OCI-LY1 (cell line): ENCODE results near the gene PROC.
A peak's percentile ranks its signal among the peaks of the same experiment; 100 is the strongest.

ENCODE experiments used
- H2AFZ ChIP-seq: fragments of 200-600 bp; sonication (generic), shearing (Covaris generic); 2 replicates; pipeline ENCODE4 v1.6.0; 2014; ENCODE audit warnings: antibody characterized with exemption, mild to moderate bottlenecking, low read length
- H3F3A ChIP-seq: fragments of 200-600 bp; sonication (generic), shearing (Covaris generic); 2 replicates; pipeline ENCODE4 v1.6.0; 2014; ENCODE audit warnings: mild to moderate bottlenecking, antibody characterized with exemption, low read length, moderate library complexity; ENCODE audit not compliant: insufficient read depth
- H3K27ac ChIP-seq: fragments of 200-600 bp; sonication (generic); 2 replicates; pipeline ENCODE4 v1.5.1; 2014; ENCODE audit warnings: low read length, mixed run types, mild to moderate bottlenecking, low read depth; ENCODE audit not compliant: poor library complexity, severe bottlenecking
- H3K27me3 ChIP-seq: fragments of 200-600 bp; sonication (generic); 2 replicates; pipeline ENCODE4 v1.6.0; 2014; ENCODE audit warnings: antibody characterized with exemption, mild to moderate bottlenecking, low read length, moderate library complexity; ENCODE audit not compliant: insufficient read depth
- H3K36me3 ChIP-seq: fragments of 200-600 bp; sonication (generic); 2 replicates; pipeline ENCODE4 v1.6.1; 2014; ENCODE audit warnings: mild to moderate bottlenecking, antibody characterized with exemption, low read length, moderate library complexity, mixed read lengths; ENCODE audit not compliant: insufficient read depth
- H3K4me1 ChIP-seq: fragments of 200-600 bp; sonication (generic); 2 replicates; pipeline ENCODE4 v1.5.1; 2014; ENCODE audit warnings: mild to moderate bottlenecking, low read length, moderate library complexity; ENCODE audit not compliant: insufficient read depth, severe bottlenecking
- H3K4me2 ChIP-seq: fragments of 200-600 bp; sonication (generic), shearing (Covaris generic); 2 replicates; pipeline ENCODE4 v1.6.1; 2014; ENCODE audit warnings: low read length
- H3K4me3 ChIP-seq: fragments of 200-600 bp; sonication (generic); 2 replicates; pipeline ENCODE4 v1.5.1; 2014; ENCODE audit warnings: low read length, low read depth, mild to moderate bottlenecking, mixed read lengths; ENCODE audit not compliant: poor library complexity, severe bottlenecking
- H3K79me2 ChIP-seq: fragments of 200-600 bp; shearing (Covaris generic); 2 replicates; pipeline ENCODE4 v1.6.1; 2016; ENCODE audit warnings: mixed run types, low read length, mixed read lengths; ENCODE audit not compliant: insufficient read depth
- H3K9ac ChIP-seq: fragments of 200-600 bp; sonication (generic), shearing (Covaris generic); 2 replicates; pipeline ENCODE4 v1.6.1; 2014; ENCODE audit warnings: mild to moderate bottlenecking, low read length, mixed read lengths
- H3K9me2 ChIP-seq: fragments of 200-600 bp; sonication (generic), shearing (Covaris generic); 2 replicates; pipeline ENCODE4 v1.6.1; 2014; ENCODE audit warnings: low read depth, mild to moderate bottlenecking, low read length, mixed read lengths
- H3K9me3 ChIP-seq: fragments of 200-600 bp; shearing (Covaris generic); 2 replicates; pipeline ENCODE4 v1.6.1; 2014; ENCODE audit warnings: low read length, mixed read lengths
- H4K20me1 ChIP-seq: fragments of 200-600 bp; sonication (generic), shearing (Covaris generic); 2 replicates; pipeline ENCODE4 v1.6.0; 2016; ENCODE audit warnings: mild to moderate bottlenecking, low read length; ENCODE audit not compliant: insufficient read depth
- EZH2 ChIP-seq: fragments of 200-600 bp; sonication (generic), shearing (Covaris generic); IDR thresholded peaks from 2 replicates; pipeline ENCODE4 v1.8.0; 2017; ENCODE audit warnings: borderline replicate concordance, mixed run types, mild to moderate bottlenecking, antibody characterized with exemption, low read length, moderate library complexity, mixed read lengths
- TF ChIP-seq, protein P1 (sequence below): fragments of 200-600 bp; sonication (generic), shearing (Covaris generic); IDR thresholded peaks from 2 replicates; pipeline ENCODE4 v1.5.1; 2017; ENCODE audit warnings: mild to moderate bottlenecking, antibody characterized with exemption, low read length, moderate library complexity, mixed read lengths

The PROC gene

DNA sequence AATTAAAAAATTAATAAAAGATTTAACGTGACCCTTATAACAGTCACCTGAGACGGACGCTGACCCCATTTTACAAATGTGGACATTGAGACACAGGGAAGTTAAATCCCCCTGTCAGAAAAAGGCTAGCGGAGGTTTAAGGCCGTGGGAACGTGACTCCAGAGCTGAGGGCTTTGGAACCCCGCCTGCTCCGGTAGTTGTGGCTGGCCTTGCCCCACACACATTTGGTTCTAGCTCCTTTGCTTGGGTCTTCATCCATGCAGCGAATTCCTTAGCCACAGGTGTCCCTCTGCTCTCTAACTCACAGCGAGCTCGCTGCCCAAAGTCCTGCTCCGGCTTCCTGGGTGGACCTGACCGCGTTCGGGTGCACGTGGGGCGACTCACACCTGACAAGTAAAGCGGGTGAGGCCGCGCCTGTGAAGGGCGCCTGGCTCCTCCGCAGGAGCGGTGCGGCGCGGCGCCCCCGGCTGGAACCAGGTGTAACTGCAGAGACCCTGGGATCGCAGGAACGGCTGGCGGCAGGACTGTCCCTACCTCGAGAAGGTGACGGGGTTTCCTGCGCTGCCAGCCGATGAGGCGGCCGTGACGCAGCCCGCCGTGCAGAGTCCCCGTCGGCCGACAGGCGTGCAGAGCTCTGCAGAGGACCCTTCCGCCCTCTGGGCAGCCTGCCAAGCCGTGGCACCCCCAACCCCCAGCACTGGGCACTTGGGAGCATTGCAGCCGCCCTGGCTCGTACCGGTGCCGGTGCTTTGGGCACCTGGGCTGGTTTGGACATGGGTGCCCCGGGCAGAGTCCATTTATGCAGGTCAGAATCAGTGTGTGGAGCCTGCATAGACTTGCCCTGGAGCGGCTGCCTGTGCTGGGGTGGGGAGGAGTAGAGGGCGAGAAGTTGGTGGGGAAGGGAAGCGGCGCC is 2.4 kb upstream of the PROC start:
- Histone ChIP-seq H3K36me3 (no peaks in the 10 kb centered on the region; the same call in 1 of the 2 replicates), H3K79me2 (no peaks in the 10 kb centered on the region), H3K9me2 (no peaks in the 10 kb centered on the region), H3K27ac (no peak overlapping the region), H2AFZ (0 out of 2 replicates have a peak overlapping the region, but pooled peaks have one; percentile 18), H3K4me3 (peak overlapping the region; percentile 59), H4K20me1 (no peaks in the 10 kb centered on the region), H3K9ac (peak overlapping the region; percentile 42; the same call in 1 of the 2 replicates), H3K4me2 (peak overlapping the region; percentile 86), H3K27me3 (no peaks in the 10 kb centered on the region), H3K9me3 (peaks cover 5% of the 10 kb centered on the region), H3K4me1 (peaks cover 26% of the 10 kb centered on the region), H3F3A (no peaks in the 10 kb centered on the region)
- TF ChIP-seq, protein P1, sequence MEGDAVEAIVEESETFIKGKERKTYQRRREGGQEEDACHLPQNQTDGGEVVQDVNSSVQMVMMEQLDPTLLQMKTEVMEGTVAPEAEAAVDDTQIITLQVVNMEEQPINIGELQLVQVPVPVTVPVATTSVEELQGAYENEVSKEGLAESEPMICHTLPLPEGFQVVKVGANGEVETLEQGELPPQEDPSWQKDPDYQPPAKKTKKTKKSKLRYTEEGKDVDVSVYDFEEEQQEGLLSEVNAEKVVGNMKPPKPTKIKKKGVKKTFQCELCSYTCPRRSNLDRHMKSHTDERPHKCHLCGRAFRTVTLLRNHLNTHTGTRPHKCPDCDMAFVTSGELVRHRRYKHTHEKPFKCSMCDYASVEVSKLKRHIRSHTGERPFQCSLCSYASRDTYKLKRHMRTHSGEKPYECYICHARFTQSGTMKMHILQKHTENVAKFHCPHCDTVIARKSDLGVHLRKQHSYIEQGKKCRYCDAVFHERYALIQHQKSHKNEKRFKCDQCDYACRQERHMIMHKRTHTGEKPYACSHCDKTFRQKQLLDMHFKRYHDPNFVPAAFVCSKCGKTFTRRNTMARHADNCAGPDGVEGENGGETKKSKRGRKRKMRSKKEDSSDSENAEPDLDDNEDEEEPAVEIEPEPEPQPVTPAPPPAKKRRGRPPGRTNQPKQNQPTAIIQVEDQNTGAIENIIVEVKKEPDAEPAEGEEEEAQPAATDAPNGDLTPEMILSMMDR: peak; percentile 82
- no peak for TF ChIP-seq EZH2

DNA sequence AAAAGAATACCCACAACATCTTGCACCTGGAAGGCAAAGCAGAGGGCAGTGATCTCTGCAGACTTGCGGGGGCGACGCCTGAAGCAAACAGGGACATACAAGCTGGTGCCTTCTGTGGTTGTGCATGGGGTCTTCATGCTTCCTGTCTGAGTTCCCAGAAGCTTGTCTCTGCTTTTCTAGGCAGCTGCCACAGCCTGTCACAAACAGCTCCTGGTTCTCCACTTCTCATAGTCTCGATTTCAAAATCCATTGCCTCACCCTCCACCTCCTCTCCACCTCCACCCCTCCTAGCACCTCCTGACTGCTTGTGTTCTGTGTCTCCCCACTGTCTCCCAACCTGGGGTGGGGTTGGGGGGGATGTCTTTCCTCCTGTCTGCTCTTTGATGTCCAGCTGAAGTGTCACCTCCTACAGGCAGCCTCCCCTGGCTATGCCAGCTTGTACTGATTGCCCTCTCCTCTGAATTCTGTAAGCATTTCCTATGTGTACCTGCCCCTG is 1.7 kb upstream of the PROC start:
- H3K4me2 ChIP-seq: peak overlapping the region; percentile 86
- H3K9me2 ChIP-seq: no peaks in the 10 kb centered on the region
- H3K4me3 ChIP-seq: peak overlapping the region; percentile 59
- no peak overlapping the region for H2AFZ ChIP-seq
- no peaks in the 10 kb centered on the region for H3K79me2 ChIP-seq
- TF ChIP-seq EZH2: no peak
- TF ChIP-seq, protein P1: no peak
- H3K4me1 ChIP-seq: peaks cover 19% of the 10 kb centered on the region
- no peaks in the 10 kb centered on the region for H3F3A ChIP-seq
- no peaks in the 10 kb centered on the region for H4K20me1 ChIP-seq
- 0 out of 2 replicates have a peak, but pooled peaks cover 3% of the 10 kb centered on the region for H3K27me3 ChIP-seq
- H3K36me3 ChIP-seq: no peaks in the 10 kb centered on the region; the same call in 1 of the 2 replicates
- no peak overlapping the region for H3K27ac ChIP-seq
- H3K9me3 ChIP-seq: peaks cover 5% of the 10 kb centered on the region
- H3K9ac ChIP-seq: peak overlapping the region; percentile 42; the same call in 1 of the 2 replicates

DNA sequence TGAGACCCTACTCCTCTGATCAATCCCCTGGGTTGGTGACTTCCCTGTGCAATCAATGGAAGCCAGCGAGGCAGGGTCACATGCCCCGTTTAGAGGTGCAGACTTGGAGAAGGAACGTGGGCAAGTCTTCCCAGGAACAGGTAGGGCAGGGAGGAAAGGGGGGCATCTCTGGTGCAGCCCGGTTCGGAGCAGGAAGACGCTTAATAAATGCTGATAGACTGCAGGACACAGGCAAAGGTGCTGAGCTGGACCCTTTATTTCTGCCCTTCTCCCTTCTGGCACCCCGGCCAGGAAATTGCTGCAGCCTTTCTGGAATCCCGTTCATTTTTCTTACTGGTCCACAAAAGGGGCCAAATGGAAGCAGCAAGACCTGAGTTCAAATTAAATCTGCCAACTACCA is 821 bp upstream of the PROC start:
- no peak overlapping the region for H2AFZ ChIP-seq
- TF ChIP-seq, protein P1: no peak
- TF ChIP-seq EZH2: no peak
- no peaks in the 10 kb centered on the region for H3K79me2 ChIP-seq
- peaks cover 8% of the 10 kb centered on the region; the same call in 1 of the 2 replicates for H3K27me3 ChIP-seq
- H3K4me1 ChIP-seq: peaks cover 12% of the 10 kb centered on the region
- H3K9ac ChIP-seq: no peak overlapping the region
- no peak overlapping the region for H3K4me3 ChIP-seq
- H3K36me3 ChIP-seq: no peaks in the 10 kb centered on the region; the same call in 1 of the 2 replicates
- H3F3A ChIP-seq: no peaks in the 10 kb centered on the region
- no peaks in the 10 kb centered on the region for H4K20me1 ChIP-seq
- no peak overlapping the region for H3K27ac ChIP-seq
- H3K9me3 ChIP-seq: peaks cover 5% of the 10 kb centered on the region
- H3K4me2 ChIP-seq: no peak overlapping the region
- H3K9me2 ChIP-seq: no peaks in the 10 kb centered on the region
